GM12873 (cell line): Measurements from ENCODE around the gene CPZ.

Experiments used
- CTCF ChIP-seq: IDR thresholded peaks from 2 replicates; pipeline ENCODE4 v1.5.1; 2012; ENCODE audit warnings: low read depth, mild to moderate bottlenecking, moderate library complexity, low read length, control low read depth; ENCODE audit not compliant: insufficient read depth; ENCODE audit errors: missing control alignments

The CPZ gene

DNA sequence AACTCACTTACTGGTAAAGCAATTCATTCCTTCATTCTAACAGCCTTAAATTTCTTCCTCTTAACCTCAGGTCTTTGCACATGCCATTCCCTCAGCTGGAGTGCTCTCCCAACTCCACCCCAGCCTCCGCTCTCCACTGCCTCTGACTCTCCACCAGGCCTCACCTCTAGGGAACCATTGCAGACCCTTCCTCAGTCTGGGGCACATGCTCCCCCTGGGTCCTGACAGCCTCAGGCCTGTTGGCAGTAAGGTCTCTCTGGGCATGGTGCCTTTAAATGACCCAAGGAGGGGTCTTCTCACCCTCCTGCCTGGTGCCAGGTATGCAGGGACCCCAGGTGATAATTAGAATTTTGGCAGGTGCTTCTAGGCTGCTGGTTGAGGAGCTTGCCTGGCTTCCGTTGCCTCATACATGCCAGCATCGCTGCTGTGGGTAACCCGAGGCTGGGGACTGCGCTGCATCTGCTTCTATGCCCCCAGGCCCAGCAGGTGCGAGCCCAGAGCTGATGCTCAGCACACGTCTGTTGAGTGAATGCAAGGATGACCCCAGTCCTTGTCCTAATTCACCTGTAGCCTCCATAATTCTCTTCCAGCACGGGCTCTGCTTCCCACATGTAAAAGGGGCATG lies 39.9 kb upstream of the CPZ start:
- TF ChIP-seq CTCF, result no peak

DNA sequence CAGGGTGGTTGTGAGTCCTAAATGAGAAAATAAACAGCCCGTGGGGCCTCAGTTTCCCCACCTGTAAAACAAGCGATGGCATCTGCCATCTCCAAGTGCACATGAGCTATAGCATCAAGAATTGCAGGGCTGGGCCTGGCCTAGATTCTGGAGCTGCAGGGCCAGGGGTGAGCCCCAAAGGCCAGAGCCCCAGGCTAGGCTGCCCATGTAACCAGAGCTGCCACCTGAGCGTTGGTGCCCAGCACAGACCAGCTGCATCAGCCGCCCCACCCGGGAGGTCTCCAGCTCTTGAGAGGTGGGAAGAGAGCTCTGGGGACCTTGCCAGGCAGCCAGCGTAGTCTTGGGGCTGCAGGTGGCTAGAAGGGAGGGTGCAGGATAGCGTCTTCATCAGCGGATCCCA lies 39.3 kb upstream of the CPZ start:
- no peak for TF ChIP-seq CTCF

DNA sequence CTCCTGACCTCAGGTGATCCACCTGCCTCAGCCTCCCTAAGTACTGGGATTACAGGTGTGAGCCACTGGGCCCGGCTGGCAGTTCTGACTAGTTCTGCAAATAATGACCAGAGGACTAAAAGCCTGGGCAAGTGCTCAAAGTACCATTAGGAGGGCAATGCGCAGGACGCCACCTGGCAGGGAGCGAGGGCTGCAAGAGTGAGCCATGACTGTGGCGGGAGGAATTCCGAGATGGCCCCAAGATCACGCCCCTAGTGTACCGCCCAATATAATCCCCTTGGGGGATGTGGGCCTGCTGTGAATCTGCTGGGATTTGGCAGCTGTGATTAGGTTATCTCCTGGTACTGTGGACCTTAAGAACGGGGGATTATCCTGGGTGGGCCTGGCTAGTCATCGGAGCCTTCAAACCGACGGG lies 38.6 kb upstream of the CPZ start:
- TF ChIP-seq CTCF, result no peak

DNA sequence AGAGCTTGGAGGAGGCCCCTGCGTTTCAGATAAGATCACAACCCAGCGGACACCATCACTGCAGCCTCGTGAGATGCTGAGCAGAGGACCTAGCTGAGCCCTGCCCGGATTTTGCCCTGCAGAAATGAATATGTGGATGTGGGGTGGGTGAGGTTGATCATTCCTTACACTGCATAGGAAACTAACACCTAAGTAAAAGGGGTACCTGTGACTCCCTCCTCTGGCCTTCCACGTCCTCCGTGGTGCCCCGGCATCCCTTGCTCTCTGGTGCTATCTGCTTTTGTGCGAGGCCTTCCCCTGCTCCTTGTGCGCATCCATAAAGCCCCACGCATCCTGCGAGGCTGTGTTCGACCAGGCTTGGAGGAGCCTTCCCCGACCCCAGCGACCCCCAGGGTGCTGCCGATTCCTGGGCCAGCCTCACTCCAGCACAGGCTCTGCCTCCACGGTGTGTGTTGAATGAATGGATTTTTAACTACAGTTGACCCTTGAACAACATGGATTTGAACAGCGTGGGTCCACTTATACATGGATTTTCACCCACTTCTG lies 37.9 kb upstream of the CPZ start:
- TF ChIP-seq CTCF, result no peak

DNA sequence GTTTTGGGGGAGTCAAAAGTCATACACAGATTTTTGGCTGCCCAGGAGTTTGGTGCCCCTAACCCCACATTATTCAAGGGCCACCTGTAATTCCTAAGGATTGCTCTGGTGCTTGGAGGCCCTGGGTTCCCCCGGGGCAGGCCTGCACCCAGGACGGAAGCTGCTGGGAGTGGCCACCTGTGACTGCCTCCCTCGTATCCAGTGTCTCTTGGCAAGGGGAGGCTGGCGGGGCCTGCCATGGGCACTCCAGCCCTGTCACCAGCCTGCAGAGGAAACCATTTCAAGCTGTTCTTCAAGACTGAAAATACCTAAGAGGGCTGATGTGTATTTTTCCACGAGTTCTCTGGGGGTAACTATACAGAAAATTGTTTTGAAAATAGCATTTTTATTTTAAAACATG lies 36.8 kb upstream of the CPZ start:
- TF ChIP-seq CTCF, result no peak

GRCh38 chr4:8556341-8557150 lies 36.0 kb upstream of the CPZ start:
- TF ChIP-seq CTCF, result no peak

- TF ChIP-seq CTCF, result no peak
Measured at GRCh38 chr4:8557151-8558076, 35.2 kb upstream of the CPZ start.
